Small intestine (tissue), 7 donors: ENCODE data around the gene TRIM41. TPM values are rescaled to one million over a fixed set of nuclear protein-coding genes. Genes with fewer than 3 reads are reported as not detected.

Experiments used
- DNase-seq, 2 donors: peaks; one replicate each; pipeline versions ENCODE4 v3.0.0 to v3.0.0-alpha.2; 2013
- FAIRE-seq: peaks from 2 replicates; lab custom pipeline; 2012; peaks lifted over from hg19 to GRCh38; lab: Jason Lieb, UNC
- H3K27ac ChIP-seq, 3 donors: one replicate each; pipeline ENCODE4 v1.5.1; 2013; ENCODE audit warnings: low read length in 2 of 3, mild to moderate bottlenecking in 2 of 3, control low read depth in 1 of 3, inconsistent platforms in 1 of 3, low read depth in 1 of 3, moderate library complexity in 1 of 3
- H3K27me3 ChIP-seq, 3 donors: one replicate each; pipeline ENCODE4 v1.6.1; 2013; ENCODE audit warnings: low read length in 3 of 3, inconsistent platforms in 1 of 3; ENCODE audit not compliant: control insufficient read depth in 3 of 3, insufficient read depth in 3 of 3
- H3K36me3 ChIP-seq, 3 donors: one replicate each; pipeline ENCODE4 v1.6.1; 2013; ENCODE audit warnings: low read length in 3 of 3, inconsistent platforms in 1 of 3, low read depth in 1 of 3, mild to moderate bottlenecking in 1 of 3, moderate library complexity in 1 of 3; ENCODE audit not compliant: control insufficient read depth in 3 of 3, insufficient read depth in 2 of 3
- H3K4me1 ChIP-seq, 3 donors: one replicate each; pipeline ENCODE4 v1.6.1; 2013; ENCODE audit warnings: low read length in 2 of 3, inconsistent platforms in 1 of 3, low read depth in 1 of 3, mild to moderate bottlenecking in 1 of 3, moderate library complexity in 1 of 3; ENCODE audit not compliant: control insufficient read depth in 3 of 3, insufficient read depth in 2 of 3
- H3K4me3 ChIP-seq, 3 donors: one replicate each; pipeline ENCODE4 v1.5.1; 2013; ENCODE audit warnings: low read length in 3 of 3, control low read depth in 1 of 3, inconsistent platforms in 1 of 3, low read depth in 1 of 3, mild to moderate bottlenecking in 1 of 3, moderate library complexity in 1 of 3
- H3K9me3 ChIP-seq, 2 donors: one replicate each; pipeline ENCODE4 v1.6.1; 2013; ENCODE audit warnings: low read depth in 1 of 2, low read length in 1 of 2; ENCODE audit not compliant: control insufficient read depth in 2 of 2, insufficient read depth in 1 of 2
- WGBS, 3 donors: extraction: QIAGEN DNeasy Blood & Tissue Kit; methylation state at CpG; one replicate each; pipeline ENCODE4 v1.1.7; 2013; 5-methylcytosine and 5-hydroxymethylcytosine counted together
- polyA plus RNA-seq, 4 donors: library from polyadenylated mRNA; stranded (reverse) in 3 of 4; unstranded in 1 of 4; fragments of 200-250 nt in 3 of 4; fragments of 120-200 nt in 1 of 4; gene quantifications; one replicate each; pipeline versions ENCODE4 v1.2.1 to v1.2.3, GENCODE V29; 2013
- donor health status: healthy with polysubstance abuse.
- donor health status: control.
- donor health status: control.
- donor health status: Bipolar disorder and iron deficiency.
- donor health status: healthy.

Gene TRIM41
- polyA plus RNA-seq, 4 donors = 19.2 to 25.0 (median 21.6) TPM

GRCh38 chr5:181197326-181197951, 25.6 kb upstream of the TRIM41 start:
- H3K4me3 ChIP-seq = no peak overlapping the region
- H3K9me3 ChIP-seq = no peaks in the 10 kb centered on the region
- FAIRE-seq (no peak), DNase-seq (no peak)
- no peaks in the 10 kb centered on the region for H3K36me3 ChIP-seq
- H3K4me1 ChIP-seq = peaks cover 0 to 1% (median 0%) of the 10 kb centered on the region in 3 donors
- H3K27ac ChIP-seq = no peak overlapping the region
- peaks cover 0 to 44% (median 0%) of the 10 kb centered on the region in 3 donors for H3K27me3 ChIP-seq
- 66 to 73% (median 67%) methylated on average over 8 of the region's 8 CpGs for WGBS, 3 donors

GRCh38 chr5:181198106-181198685, 24.9 kb upstream of the TRIM41 start:
- Histone ChIP-seq H3K4me3 (no peak overlapping the region), H3K4me1 (no peaks in the 10 kb centered on the region), H3K27ac (no peak overlapping the region), H3K27me3 (peaks cover 0 to 51% (median 0%) of the 10 kb centered on the region in 3 donors), H3K9me3 (no peaks in the 10 kb centered on the region), H3K36me3 (no peaks in the 10 kb centered on the region)
- WGBS, 3 donors = 77 to 81% (median 78%) methylated on average over 12 of the region's 12 CpGs
- DNase-seq (no peak), FAIRE-seq (no peak)

GRCh38 chr5:181198905-181199519, 24.1 kb upstream of the TRIM41 start:
- H3K4me3 ChIP-seq = no peak overlapping the region
- H3K27me3 ChIP-seq = peaks cover 0 to 59% (median 0%) of the 10 kb centered on the region in 3 donors
- FAIRE-seq (no peak), DNase-seq (no peak)
- no peaks in the 10 kb centered on the region for H3K9me3 ChIP-seq
- H3K36me3 ChIP-seq = no peaks in the 10 kb centered on the region
- WGBS, 3 donors = 45 to 55% (median 54%) methylated on average over 9 of the region's 9 CpGs
- peaks cover 0 to 5% (median 0%) of the 10 kb centered on the region in 3 donors for H3K4me1 ChIP-seq
- no peak overlapping the region for H3K27ac ChIP-seq

- H3K27me3 ChIP-seq = peaks cover 0 to 59% (median 0%) of the 10 kb centered on the region in 3 donors
- peaks cover 0 to 7% (median 0%) of the 10 kb centered on the region in 3 donors for H3K4me1 ChIP-seq
- no peak for DNase-seq
- FAIRE-seq = no peak
- no peaks in the 10 kb centered on the region for H3K9me3 ChIP-seq
- H3K4me3 ChIP-seq = no peak overlapping the region
- no peak overlapping the region for H3K27ac ChIP-seq
- no peaks in the 10 kb centered on the region for H3K36me3 ChIP-seq
- WGBS, 3 donors = 67 to 70% (median 69%) methylated on average over 10 to 12 of the region's 12 CpGs
Observed at GRCh38 chr5:181199881-181200638, 23.0 kb upstream of the TRIM41 start.

GRCh38 chr5:181200816-181201215, 22.3 kb upstream of the TRIM41 start:
- FAIRE-seq (no peak), DNase-seq (no peak)
- Histone ChIP-seq H3K27me3 (peaks cover 0 to 60% (median 0%) of the 10 kb centered on the region in 3 donors), H3K36me3 (no peaks in the 10 kb centered on the region), H3K9me3 (no peaks in the 10 kb centered on the region), H3K27ac (no peak overlapping the region), H3K4me1 (peaks cover 0 to 13% (median 0%) of the 10 kb centered on the region in 3 donors), H3K4me3 (no peak overlapping the region)
- 57 to 73% (median 65%) methylated on average over 4 of the region's 4 CpGs for WGBS, 3 donors

- no peak overlapping the region for H3K4me3 ChIP-seq
- peaks cover 0 to 60% (median 0%) of the 10 kb centered on the region in 3 donors for H3K27me3 ChIP-seq
- H3K36me3 ChIP-seq = no peaks in the 10 kb centered on the region
- FAIRE-seq (no peak), DNase-seq (no peak)
- H3K4me1 ChIP-seq = peaks cover 0 to 20% (median 0%) of the 10 kb centered on the region in 3 donors
- H3K9me3 ChIP-seq = no peaks in the 10 kb centered on the region
- H3K27ac ChIP-seq = no peak overlapping the region
- 62 to 64% (median 64%) methylated on average over 11 of the region's 11 CpGs for WGBS, 3 donors
Observed at GRCh38 chr5:181203093-181203711, 19.9 kb upstream of the TRIM41 start.

- Histone ChIP-seq H3K27me3 (peaks cover 0 to 60% (median 0%) of the 10 kb centered on the region in 3 donors), H3K27ac (no peak overlapping the region), H3K4me1 (peaks cover 0 to 20% (median 0%) of the 10 kb centered on the region in 3 donors), H3K36me3 (no peaks in the 10 kb centered on the region), H3K9me3 (no peaks in the 10 kb centered on the region), H3K4me3 (peak overlapping the region; percentile 19 to 55 (median 24))
- WGBS, 3 donors = 6 to 7% (median 7%) methylated on average over 17 of the region's 17 CpGs
- no peak for FAIRE-seq
- DNase-seq = no peak
Observed at GRCh38 chr5:181203777-181204112, 19.3 kb upstream of the TRIM41 start.
